ENCODE data around the gene TRAPPC3L. TPM values are rescaled to one million over a fixed set of nuclear protein-coding genes. Genes with fewer than 3 reads are reported as not detected.

The TRAPPC3L gene
- total RNA-seq, 1 experiment from 2014 or later: not detected

DNA sequence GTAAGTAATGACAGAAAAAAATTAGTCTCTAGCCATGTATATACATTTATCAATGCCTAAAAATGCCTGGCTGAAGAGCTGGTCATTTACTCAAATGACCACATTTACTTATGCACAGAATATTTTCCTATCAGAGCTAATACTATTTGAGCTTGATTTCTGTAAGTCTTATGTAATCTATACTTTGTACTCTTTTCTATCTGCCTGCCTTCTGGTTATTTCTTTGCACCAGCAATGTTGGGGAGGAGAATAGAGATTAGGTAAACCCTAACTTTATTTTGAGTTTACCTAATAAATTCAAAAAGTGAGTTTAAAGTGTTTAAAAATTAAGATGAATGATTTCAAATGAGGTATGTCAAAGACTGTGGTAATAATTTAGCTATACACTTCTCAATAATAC lies 30.3 kb downstream of the TRAPPC3L start:
- Histone ChIP-seq H3K27ac (ENCODE audit: low read length) (no peak overlapping the region), H3K4me1 (ENCODE audit: control insufficient read depth, insufficient read depth, low read length) (0 out of 2 replicates have a peak, but pooled peaks cover 4% of the 10 kb centered on the region), H3K4me3 (ENCODE audit: low read depth in 2 of 2, low read length in 2 of 2) (no peak overlapping the region), H3K36me3 (ENCODE audit: control insufficient read depth, insufficient read depth, low read length) (no peaks in the 10 kb centered on the region), H3K9me3 (ENCODE audit: control insufficient read depth, insufficient read depth, low read depth, low read length) (no peaks in the 10 kb centered on the region), H3K27me3 (ENCODE audit: control insufficient read depth, insufficient read depth, low read length) (peaks cover 32% of the 10 kb centered on the region)
- no TSS peak for BruUV-seq (replicated peaks)
- TF ChIP-seq, protein P1, sequence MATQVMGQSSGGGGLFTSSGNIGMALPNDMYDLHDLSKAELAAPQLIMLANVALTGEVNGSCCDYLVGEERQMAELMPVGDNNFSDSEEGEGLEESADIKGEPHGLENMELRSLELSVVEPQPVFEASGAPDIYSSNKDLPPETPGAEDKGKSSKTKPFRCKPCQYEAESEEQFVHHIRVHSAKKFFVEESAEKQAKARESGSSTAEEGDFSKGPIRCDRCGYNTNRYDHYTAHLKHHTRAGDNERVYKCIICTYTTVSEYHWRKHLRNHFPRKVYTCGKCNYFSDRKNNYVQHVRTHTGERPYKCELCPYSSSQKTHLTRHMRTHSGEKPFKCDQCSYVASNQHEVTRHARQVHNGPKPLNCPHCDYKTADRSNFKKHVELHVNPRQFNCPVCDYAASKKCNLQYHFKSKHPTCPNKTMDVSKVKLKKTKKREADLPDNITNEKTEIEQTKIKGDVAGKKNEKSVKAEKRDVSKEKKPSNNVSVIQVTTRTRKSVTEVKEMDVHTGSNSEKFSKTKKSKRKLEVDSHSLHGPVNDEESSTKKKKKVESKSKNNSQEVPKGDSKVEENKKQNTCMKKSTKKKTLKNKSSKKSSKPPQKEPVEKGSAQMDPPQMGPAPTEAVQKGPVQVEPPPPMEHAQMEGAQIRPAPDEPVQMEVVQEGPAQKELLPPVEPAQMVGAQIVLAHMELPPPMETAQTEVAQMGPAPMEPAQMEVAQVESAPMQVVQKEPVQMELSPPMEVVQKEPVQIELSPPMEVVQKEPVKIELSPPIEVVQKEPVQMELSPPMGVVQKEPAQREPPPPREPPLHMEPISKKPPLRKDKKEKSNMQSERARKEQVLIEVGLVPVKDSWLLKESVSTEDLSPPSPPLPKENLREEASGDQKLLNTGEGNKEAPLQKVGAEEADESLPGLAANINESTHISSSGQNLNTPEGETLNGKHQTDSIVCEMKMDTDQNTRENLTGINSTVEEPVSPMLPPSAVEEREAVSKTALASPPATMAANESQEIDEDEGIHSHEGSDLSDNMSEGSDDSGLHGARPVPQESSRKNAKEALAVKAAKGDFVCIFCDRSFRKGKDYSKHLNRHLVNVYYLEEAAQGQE (IDR thresholded peaks at IDR 0.05; ENCODE audit: insufficient read depth in 1 of 2, low read depth in 2 of 2, low read length in 1 of 2): no peak
- TF ChIP-seq, protein P2, sequence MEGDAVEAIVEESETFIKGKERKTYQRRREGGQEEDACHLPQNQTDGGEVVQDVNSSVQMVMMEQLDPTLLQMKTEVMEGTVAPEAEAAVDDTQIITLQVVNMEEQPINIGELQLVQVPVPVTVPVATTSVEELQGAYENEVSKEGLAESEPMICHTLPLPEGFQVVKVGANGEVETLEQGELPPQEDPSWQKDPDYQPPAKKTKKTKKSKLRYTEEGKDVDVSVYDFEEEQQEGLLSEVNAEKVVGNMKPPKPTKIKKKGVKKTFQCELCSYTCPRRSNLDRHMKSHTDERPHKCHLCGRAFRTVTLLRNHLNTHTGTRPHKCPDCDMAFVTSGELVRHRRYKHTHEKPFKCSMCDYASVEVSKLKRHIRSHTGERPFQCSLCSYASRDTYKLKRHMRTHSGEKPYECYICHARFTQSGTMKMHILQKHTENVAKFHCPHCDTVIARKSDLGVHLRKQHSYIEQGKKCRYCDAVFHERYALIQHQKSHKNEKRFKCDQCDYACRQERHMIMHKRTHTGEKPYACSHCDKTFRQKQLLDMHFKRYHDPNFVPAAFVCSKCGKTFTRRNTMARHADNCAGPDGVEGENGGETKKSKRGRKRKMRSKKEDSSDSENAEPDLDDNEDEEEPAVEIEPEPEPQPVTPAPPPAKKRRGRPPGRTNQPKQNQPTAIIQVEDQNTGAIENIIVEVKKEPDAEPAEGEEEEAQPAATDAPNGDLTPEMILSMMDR (IDR thresholded peaks at IDR 0.05): no peak
- TF ChIP-seq POLR2AphosphoS5 (IDR thresholded peaks at IDR 0.05; ENCODE audit: low read depth, low read length) (no peak), SIN3A (IDR thresholded peaks at IDR 0.05; ENCODE audit: borderline replicate concordance, insufficient read depth, low read depth, low read length) (no peak), TCF7L2 (IDR thresholded peaks at IDR 0.05; ENCODE audit: low read depth, low read length) (no peak)
- ChIA-PET POLR2A (no interaction called here), CTCF (no interaction called here)
- intact Hi-C loops (cut with micrococcal nuclease; ENCODE audit: unreplicated experiment): no loop called here
- no peak for DNase-seq (ENCODE audit: low read depth, low spot score)
- in situ Hi-C loops (cut with HindIII; ENCODE audit: low pct_unique_long_range_greater_than_20kb, low sequenced_read_pairs): no loop called here
- ATAC-seq: no peak

DNA sequence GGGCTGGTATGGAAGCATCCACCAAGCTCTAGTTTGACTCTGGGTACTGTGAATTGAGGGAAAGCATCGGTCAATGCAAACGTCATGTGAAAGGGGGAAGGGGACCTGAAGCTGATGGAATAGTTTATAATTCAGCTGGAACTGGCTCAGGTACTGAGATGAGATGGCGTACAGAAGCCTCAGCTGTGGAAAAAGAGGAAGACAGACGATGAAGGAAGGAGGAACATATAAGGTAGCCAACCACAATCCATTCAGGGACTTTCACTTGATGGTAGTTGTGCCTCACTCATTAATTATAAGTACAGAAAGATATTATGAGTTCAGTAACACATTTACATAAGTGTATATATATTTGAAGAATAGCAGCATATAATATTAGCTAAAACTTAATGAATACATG lies 31.4 kb downstream of the TRAPPC3L start:
- no peak overlapping the region for H3K27ac ChIP-seq (ENCODE audit: low read length)
- ChIA-PET POLR2A (no interaction called here), CTCF (no interaction called here)
- H3K27me3 ChIP-seq (ENCODE audit: control insufficient read depth, insufficient read depth, low read length): peaks cover 29% of the 10 kb centered on the region; the same call in 1 of the 2 replicates
- ATAC-seq: no peak
- in situ Hi-C loops (cut with HindIII; ENCODE audit: low pct_unique_long_range_greater_than_20kb, low sequenced_read_pairs): no loop called here
- H3K4me3 ChIP-seq (ENCODE audit: low read depth in 2 of 2, low read length in 2 of 2): no peak overlapping the region
- intact Hi-C loops (cut with micrococcal nuclease; ENCODE audit: unreplicated experiment): no loop called here
- no peaks in the 10 kb centered on the region for H3K36me3 ChIP-seq (ENCODE audit: control insufficient read depth, insufficient read depth, low read length)
- no peak for DNase-seq (ENCODE audit: low read depth, low spot score)
- BruUV-seq (replicated peaks): no TSS peak
- no peaks in the 10 kb centered on the region for H3K9me3 ChIP-seq (ENCODE audit: control insufficient read depth, insufficient read depth, low read depth, low read length)
- TF ChIP-seq TCF7L2 (IDR thresholded peaks at IDR 0.05; ENCODE audit: low read depth, low read length) (no peak), SIN3A (IDR thresholded peaks at IDR 0.05; ENCODE audit: borderline replicate concordance, insufficient read depth, low read depth, low read length) (no peak), POLR2AphosphoS5 (IDR thresholded peaks at IDR 0.05; ENCODE audit: low read depth, low read length) (no peak)
- TF ChIP-seq, protein P2 (IDR thresholded peaks at IDR 0.05): no peak
- TF ChIP-seq, protein P1 (IDR thresholded peaks at IDR 0.05; ENCODE audit: insufficient read depth in 1 of 2, low read depth in 2 of 2, low read length in 1 of 2): no peak
- 0 out of 2 replicates have a peak, but pooled peaks cover 4% of the 10 kb centered on the region for H3K4me1 ChIP-seq (ENCODE audit: control insufficient read depth, insufficient read depth, low read length)
